22Rv1 (cell line): ENCODE measurements around the gene PTGDR.

Experiments
- CTCF ChIP-seq: fragments of 450-650 bp; IDR thresholded peaks from 2 replicates; pipeline ENCODE4 v1.5.1; 2017; ENCODE audit warnings: mild to moderate bottlenecking
- ZFX ChIP-seq: fragments of 450-650 bp; IDR thresholded peaks from 2 replicates; pipeline ENCODE4 v1.6.1; 2017; ENCODE audit warnings: antibody characterized with exemption, borderline replicate concordance

DNA sequence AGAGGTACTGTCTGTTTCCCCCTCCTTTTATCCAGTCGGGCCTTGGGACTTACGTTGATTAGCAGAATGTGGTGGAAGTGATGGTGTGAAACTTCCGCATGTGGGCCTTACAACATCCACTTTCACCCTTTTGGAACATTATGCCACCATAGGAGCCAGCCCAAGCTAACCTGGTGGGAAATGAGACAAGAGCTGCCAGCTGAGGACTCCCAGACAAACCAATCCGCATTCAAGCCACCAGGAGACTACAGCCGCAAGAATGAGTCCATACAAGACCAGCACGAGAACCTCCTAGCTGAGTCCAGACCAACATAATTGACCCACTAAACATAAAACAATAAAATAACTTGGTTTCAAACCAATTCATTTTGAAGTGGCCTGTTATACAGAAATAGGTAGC is 37.5 kb downstream of the PTGDR start:
- no peak for TF ChIP-seq CTCF
- TF ChIP-seq ZFX: no peak
